CD4-positive, alpha-beta T cell treated with Interleukin-6 at 100 ng/mL for 8 hours (primary cell): Measurements from ENCODE around the gene CHD5.
"Not testable (repeated sequence)": the region's sequence is repeated elsewhere in the genome, so short reads cannot be mapped to it uniquely, and the experiment has no call there.

ENCODE experiments used
- DNase-seq: peaks from one replicate; pipeline ENCODE4 v3.0.0-alpha.2; 2020; ENCODE audit warnings: mixed read lengths, low spot score

The CHD5 gene

GRCh38 chr1:6083801-6084446 lies 96.2 kb downstream of the CHD5 start:
- no peak for DNase-seq

- no peak for DNase-seq
Measured at GRCh38 chr1:6083385-6083784, 96.7 kb downstream of the CHD5 start.

GRCh38 chr1:6082430-6082971 lies 97.6 kb downstream of the CHD5 start:
- DNase-seq: no peak

- no peak for DNase-seq
Measured at GRCh38 chr1:6081901-6082300, 98.2 kb downstream of the CHD5 start.

- no peak for DNase-seq
Measured at GRCh38 chr1:6080469-6080868, 99.7 kb downstream of the CHD5 start.

GRCh38 chr1:6077919-6078318 lies 102.2 kb downstream of the CHD5 start:
- no peak for DNase-seq

- DNase-seq: no peak
Measured at GRCh38 chr1:6077506-6077905, 102.6 kb downstream of the CHD5 start.

- DNase-seq: not testable (repeated sequence)
Measured at GRCh38 chr1:6077061-6077460, 103.1 kb downstream of the CHD5 start.

GRCh38 chr1:6075748-6076147 lies 104.4 kb downstream of the CHD5 start:
- DNase-seq: no peak

GRCh38 chr1:6074192-6074901 lies 105.8 kb downstream of the CHD5 start:
- DNase-seq: no peak

GRCh38 chr1:6073480-6074053 lies 106.6 kb downstream of the CHD5 start:
- no peak for DNase-seq

GRCh38 chr1:6072774-6073479 lies 107.2 kb downstream of the CHD5 start:
- no peak for DNase-seq

- DNase-seq: no peak
Measured at GRCh38 chr1:6071219-6071618, 108.9 kb downstream of the CHD5 start.

- no peak for DNase-seq
Measured at GRCh38 chr1:6070450-6070974, 109.6 kb downstream of the CHD5 start.

- no peak for DNase-seq
Measured at GRCh38 chr1:6069573-6069972, 110.5 kb downstream of the CHD5 start.

- DNase-seq: no peak
Measured at GRCh38 chr1:6068932-6069331, 111.2 kb downstream of the CHD5 start.

GRCh38 chr1:6068073-6068472 lies 112.0 kb downstream of the CHD5 start:
- no peak for DNase-seq

- no peak for DNase-seq
Measured at GRCh38 chr1:6066680-6067079, 113.4 kb downstream of the CHD5 start.

GRCh38 chr1:6065093-6065858 lies 114.8 kb downstream of the CHD5 start:
- DNase-seq: no peak

- DNase-seq: not testable (repeated sequence)
Measured at GRCh38 chr1:6063532-6064053, 116.5 kb downstream of the CHD5 start.

- DNase-seq: no peak
Measured at GRCh38 chr1:6062670-6063069, 117.5 kb downstream of the CHD5 start.
